Fibroblast of mammary gland (primary cell): ENCODE results near the gene SUGCT.
A peak's percentile ranks its signal among the peaks of the same experiment; 100 is the strongest.
"Not testable (repeated sequence)": the region's sequence is repeated elsewhere in the genome, so short reads cannot be mapped to it uniquely, and the experiment has no call there.

Experiments
- DNase-seq: peaks from one replicate; pipeline ENCODE4 v3.0.0-alpha.2; 2010; ENCODE audit warnings: low read depth
- H3K4me3 ChIP-seq: 2 replicates; pipeline ENCODE4 v1.5.1; 2011; ENCODE audit warnings: low read depth, mild to moderate bottlenecking, low read length, moderate library complexity; ENCODE audit not compliant: control insufficient read depth
- CTCF ChIP-seq: conservative IDR thresholded peaks from 2 replicates; pipeline ENCODE4 v1.5.1; 2011; ENCODE audit warnings: low read depth, low read length, inconsistent platforms; ENCODE audit not compliant: control insufficient read depth, insufficient read depth

SUGCT gene

GRCh38 chr7:40138973-40139372 lies 4.2 kb downstream of the SUGCT start:
- no peak for TF ChIP-seq CTCF
- no peak overlapping the region for H3K4me3 ChIP-seq
- no peak for DNase-seq

GRCh38 chr7:40139891-40140290 lies 5.1 kb downstream of the SUGCT start:
- not testable (repeated sequence) for DNase-seq, H3K4me3 ChIP-seq

- H3K4me3 ChIP-seq, DNase-seq: not testable (repeated sequence)
Observed at GRCh38 chr7:40141916-40142315, 7.1 kb downstream of the SUGCT start.

DNA sequence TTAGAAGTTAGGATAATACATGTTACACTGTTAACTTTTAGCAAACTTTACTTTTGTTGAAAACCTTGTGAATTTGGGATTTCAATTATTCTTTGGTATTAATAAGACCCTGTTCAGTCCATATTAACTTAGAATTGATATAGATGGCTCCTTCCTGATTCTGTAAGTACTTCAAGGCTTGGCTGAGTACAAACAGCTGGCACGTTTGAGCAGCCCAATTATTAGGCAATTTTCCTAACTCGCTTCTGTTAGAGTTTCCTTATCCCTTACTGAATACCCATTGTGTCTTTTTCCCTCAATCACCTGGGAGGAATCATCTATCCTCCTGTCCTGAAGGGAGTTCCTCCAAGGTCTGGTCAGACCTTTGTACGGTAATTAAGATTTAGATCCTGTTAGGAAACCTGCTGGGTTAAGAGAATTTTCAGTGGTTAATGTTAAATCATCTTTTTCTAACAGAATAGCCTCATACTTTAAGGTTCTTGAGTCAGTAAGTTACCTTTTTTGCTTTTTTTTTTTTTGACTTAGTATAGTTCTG lies 10.9 kb downstream of the SUGCT start:
- not testable (repeated sequence) for DNase-seq, H3K4me3 ChIP-seq

- no peak for TF ChIP-seq CTCF
- peak; percentile 7 for DNase-seq
- H3K4me3 ChIP-seq = no peak overlapping the region
Observed at GRCh38 chr7:40147371-40148246, 12.8 kb downstream of the SUGCT start.

- DNase-seq, H3K4me3 ChIP-seq: not testable (repeated sequence)
Observed at GRCh38 chr7:40148247-40148580, 13.4 kb downstream of the SUGCT start.

GRCh38 chr7:40148671-40149070 lies 13.9 kb downstream of the SUGCT start:
- no peak for DNase-seq
- TF ChIP-seq CTCF = no peak
- no peak overlapping the region for H3K4me3 ChIP-seq

GRCh38 chr7:40151504-40151903 lies 16.7 kb downstream of the SUGCT start:
- no peak overlapping the region for H3K4me3 ChIP-seq
- no peak for DNase-seq
- no peak for TF ChIP-seq CTCF

DNA sequence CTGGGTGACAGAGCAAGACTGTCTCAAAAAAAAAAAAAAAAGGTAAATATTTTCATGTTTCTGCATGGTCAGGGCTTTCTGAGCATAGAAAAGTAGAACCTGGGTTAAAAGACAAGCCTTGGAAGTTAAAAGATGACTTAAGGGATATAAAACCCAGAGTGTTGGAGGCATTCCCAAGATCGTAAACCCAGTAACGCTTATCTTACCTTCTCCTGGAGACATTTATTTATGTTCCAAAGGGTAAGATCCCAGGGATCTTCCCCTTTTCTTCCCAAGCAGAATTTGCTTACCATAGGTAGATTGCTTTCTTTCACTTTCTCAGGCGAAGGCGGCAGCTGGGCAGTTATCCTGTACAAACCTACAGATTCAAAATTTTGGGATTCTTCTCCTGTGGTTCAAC lies 22.2 kb downstream of the SUGCT start:
- no peak for TF ChIP-seq CTCF
- DNase-seq = no peak
- H3K4me3 ChIP-seq = no peak overlapping the region
